Stimulated activated CD8-positive, alpha-beta memory T cell treated with anti-CD3 and anti-CD28 coated beads, Interleukin-15, amount 100 ng/mL, for 48 hours (primary cell): ENCODE measurements around the gene TMEM128.
"Not testable (repeated sequence)": the region's sequence is repeated elsewhere in the genome, so short reads cannot be mapped to it uniquely, and the experiment has no call there.

Experiments used
- DNase-seq, 2 donors: peaks; one replicate each; pipeline ENCODE4 v3.0.0-alpha.2; 2020; ENCODE audit warnings: low read depth in 2 of 2

Gene TMEM128

GRCh38 chr4:4256799-4257198 is 8.8 kb upstream of the TMEM128 start:
- DNase-seq, result no peak

DNA sequence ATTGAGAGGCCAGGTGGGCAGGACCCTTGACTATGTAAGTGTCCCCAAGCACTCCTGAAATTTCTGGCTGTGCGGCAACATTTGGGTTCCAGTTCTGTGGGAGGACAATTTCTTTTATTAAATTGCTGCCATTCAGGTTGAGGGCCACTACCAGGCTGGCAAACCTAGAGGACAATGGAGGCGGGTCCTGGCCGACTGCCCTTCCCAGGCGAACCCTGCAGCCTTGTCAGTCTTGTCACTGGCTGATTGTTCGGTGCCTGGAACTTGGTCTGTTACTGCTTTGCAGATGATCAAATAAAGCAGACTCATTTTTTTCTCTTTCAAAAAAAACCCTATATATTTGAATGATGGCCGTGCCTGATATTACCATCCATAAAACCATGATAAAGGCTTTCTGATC is 6.6 kb upstream of the TMEM128 start:
- no peak for DNase-seq

- DNase-seq, result no peak
Observed at GRCh38 chr4:4254199-4254598, 6.2 kb upstream of the TMEM128 start.

DNA sequence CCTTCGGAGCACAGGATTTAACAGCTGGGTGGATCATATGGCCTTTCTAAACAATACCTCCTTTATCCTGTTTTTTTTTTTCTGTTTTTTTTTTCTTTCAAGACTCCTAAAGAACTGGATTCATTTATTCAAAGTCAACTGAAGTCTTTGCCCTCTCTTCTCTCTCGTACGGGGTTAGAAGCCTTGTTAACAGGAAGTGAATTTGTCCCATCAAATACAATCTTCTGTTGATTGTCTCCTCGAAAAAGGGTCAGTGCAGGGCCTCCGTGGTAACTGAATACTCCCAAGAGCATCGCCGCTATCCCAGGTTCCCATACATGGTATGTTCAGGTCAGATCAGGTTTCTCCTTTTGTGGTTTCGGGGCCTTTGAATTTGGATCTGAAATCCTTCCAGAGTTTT is 1.8 kb upstream of the TMEM128 start:
- DNase-seq, result no peak

- not testable (repeated sequence) for DNase-seq
Observed at GRCh38 chr4:4249342-4249741, 1.3 kb upstream of the TMEM128 start.

- DNase-seq, result no peak
Observed at GRCh38 chr4:4248885-4249203, 821 bp upstream of the TMEM128 start.

- no peak for DNase-seq
Observed at GRCh38 chr4:4247696-4248028, 361 bp downstream of the TMEM128 start.

DNA sequence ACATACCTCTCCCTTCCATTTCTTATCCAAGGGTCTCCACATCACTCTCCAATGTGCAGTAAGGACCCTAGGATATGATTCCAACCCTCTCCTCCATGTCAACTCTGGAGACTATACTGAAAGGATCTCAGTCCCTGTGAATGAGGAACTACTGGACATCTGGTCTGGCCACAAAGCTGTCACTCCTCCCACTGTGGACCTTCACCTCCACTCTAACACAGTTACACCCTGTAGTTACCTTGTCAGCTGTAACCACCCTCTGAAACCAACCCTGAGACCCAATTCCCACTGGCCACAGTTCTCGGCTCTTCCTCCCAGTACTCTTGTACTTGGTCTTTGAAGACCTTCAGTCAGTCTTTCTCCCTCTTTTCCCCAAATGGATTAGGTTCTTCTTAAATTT is 2.9 kb downstream of the TMEM128 start:
- DNase-seq, result no peak

- not testable (repeated sequence) for DNase-seq
Observed at GRCh38 chr4:4239551-4239950, 8.5 kb downstream of the TMEM128 start.

- no peak for DNase-seq
Observed at GRCh38 chr4:4233610-4234009, 14.4 kb downstream of the TMEM128 start.

DNA sequence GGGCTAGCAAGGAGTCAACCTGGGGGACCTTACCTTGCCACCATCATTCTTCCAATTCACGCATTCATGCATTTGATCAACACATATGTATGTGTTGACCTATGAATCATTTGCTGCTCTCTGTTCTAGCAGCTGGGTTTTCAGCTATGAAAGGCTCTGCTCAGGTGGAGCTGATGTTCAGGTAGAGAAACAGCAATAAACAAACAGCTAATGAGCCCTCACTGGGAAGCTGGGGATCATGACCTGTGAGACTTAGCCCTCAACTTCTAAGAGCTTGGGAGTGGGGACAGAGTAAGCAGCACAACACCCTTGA is 19.7 kb downstream of the TMEM128 start:
- no peak for DNase-seq

- no peak for DNase-seq
Observed at GRCh38 chr4:4227510-4228355, 20.3 kb downstream of the TMEM128 start.

- no peak for DNase-seq
Observed at GRCh38 chr4:4226606-4227438, 21.2 kb downstream of the TMEM128 start, which contains the start of gene OTOP1. Gene OTOP1 (minus strand): TSS chr4:4226929. CDS start chr4:4226864, 65 bp downstream.

DNA sequence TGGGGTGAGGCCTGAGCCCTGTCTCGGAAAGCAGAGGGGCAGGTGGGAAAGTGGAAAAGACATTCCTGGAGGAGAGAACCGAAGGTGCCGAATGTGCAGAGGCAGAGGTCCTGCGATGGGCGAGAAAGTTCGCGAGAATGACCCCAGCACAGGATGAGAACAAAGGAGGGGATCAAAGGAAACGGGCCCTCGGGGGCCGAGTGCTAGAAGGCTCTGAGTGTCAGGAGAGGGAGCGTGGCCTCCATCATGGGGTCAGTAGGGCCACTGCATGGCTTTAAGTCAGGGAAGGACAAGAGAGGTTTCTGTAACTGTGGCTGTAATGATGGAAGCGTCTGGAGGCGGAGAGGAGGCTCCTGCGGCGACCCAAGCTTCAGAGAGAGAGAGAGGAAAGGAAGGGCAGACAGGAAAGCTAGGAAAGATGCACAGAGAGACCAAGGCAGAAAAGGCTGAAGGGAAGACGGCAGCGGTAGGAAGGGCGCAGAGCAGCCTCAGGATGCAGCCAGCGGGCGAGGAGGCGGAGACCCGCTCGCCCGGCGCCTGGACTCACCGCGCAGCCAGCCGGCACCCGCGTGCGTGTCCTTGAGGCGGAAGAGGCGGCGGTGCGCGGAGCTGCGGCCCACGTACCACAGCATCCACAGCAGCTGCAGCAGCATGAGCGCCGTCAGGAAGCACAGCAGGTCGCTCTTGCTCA is 22.0 kb downstream of the TMEM128 start:
- no peak for DNase-seq

GRCh38 chr4:4217113-4217512 is 30.9 kb downstream of the TMEM128 start:
- no peak for DNase-seq

DNA sequence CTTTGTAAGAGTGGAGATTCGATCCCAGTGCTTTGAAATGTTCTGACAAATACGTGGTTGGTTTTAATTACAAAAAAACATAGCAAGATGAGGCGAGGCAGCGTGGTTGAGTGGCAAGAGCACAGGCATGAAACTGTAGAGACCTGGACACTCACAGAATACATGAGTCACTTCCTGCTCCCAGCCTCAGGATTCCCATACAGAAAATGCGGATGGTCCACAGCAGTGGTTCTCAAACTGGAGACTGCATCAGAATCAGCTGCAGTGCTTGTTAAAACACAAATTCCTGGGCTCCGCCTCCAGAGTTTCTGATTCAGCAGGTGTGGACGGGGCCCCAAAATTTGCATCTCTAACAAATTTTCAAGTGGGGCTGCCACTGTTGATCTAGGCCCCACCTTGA is 31.4 kb downstream of the TMEM128 start:
- DNase-seq, result no peak

DNA sequence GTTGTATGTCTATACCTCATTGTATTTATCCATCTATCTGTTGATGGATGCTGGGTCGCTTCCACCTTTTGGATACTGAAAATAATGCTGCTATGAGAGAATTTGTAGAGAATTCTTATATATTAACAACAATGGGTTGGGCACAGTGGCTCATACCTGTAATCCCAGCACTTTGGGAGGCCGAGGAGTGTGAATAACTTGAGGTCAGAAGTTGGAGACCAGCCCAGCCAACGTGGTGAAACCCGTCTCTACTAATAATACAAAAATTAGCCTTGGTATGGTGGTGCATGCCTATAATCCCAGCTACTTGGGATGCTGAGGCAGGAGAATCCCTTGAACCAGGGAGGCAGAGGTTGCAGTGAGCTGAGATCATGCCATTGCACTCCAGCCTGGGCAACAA is 34.3 kb downstream of the TMEM128 start:
- not testable (repeated sequence) for DNase-seq

GRCh38 chr4:4206204-4206603 is 41.8 kb downstream of the TMEM128 start:
- DNase-seq, result no peak

GRCh38 chr4:4204401-4204745 is 43.6 kb downstream of the TMEM128 start:
- no peak for DNase-seq

- no peak for DNase-seq
Observed at GRCh38 chr4:4203688-4204400, 44.2 kb downstream of the TMEM128 start.

GRCh38 chr4:4202510-4202909 is 45.5 kb downstream of the TMEM128 start:
- no peak for DNase-seq

DNA sequence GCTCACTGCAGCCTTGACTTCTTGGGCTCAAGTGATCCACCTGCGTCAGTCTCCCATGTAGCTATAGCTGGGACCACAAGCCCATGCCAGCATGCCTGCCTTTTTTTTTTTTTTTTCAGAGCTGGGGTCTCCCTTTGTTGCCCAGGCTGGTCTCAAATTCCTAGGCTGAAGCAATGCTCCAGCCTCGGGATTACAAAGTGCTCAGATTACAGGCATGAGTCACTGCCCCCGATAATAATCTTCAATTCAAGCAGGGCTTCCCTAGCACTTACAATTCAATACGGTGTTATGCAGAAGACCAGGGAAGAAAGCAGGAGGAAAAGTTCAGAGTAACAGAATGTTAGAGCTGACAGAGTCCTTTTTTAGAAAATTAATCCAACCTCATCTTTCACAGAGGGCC is 47.4 kb downstream of the TMEM128 start:
- no peak for DNase-seq
